Measurements from ENCODE around the gene PPIL1. TPM values are rescaled to one million over a fixed set of nuclear protein-coding genes. Genes with fewer than 3 reads are reported as not detected.

Gene PPIL1
- total and polyA plus RNA-seq, 7 donors, result 13.2 to 28.0 (median 17.4) TPM

DNA sequence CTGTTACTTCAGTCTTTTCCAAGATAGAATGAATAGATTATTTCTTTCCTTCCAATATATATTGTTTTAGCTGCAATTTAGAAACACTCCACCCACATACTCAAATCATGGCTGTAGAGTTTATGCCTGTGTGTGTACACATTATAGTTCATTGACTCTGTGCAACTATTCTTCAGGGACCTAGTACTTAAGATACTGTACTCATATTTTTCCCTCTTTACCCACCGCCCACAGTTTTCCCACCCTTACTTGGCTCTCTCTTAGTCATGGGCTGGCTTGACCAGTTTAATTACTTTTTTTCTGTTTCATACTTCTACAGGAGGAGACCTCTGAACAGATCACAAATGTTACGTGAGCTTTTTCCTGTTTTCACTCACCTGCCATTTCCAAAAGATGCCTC is 41.5 kb upstream of the PPIL1 start:
- TF ChIP-seq POLR2A (IDR thresholded peaks at IDR 0.05) (no peak), EP300 (IDR thresholded peaks at IDR 0.05) (no peak), POLR2AphosphoS5 (IDR thresholded peaks at IDR 0.05) (no peak), CTCF (IDR thresholded peaks at IDR 0.05) (no peak)
- Histone ChIP-seq H3K9me3 (no peaks in the 10 kb centered on the region), H3K4me1 (peaks cover 0 to 46% (median 41%) of the 10 kb centered on the region in 4 donors), H3K36me3 (peaks cover 0 to 74% (median 24%) of the 10 kb centered on the region in 4 donors), H3K27ac (peak overlapping the region in 2 of 4 donors; percentile 76 to 79), H3K27me3 (no peaks in the 10 kb centered on the region), H3K4me3 (no peak overlapping the region)
- WGBS, 2 donors, result 83 to 90% methylated on average over 2 of the region's 2 CpGs
- DNase-seq, result no peak
- intact Hi-C loops (cut with DNase I), result no loop called here

DNA sequence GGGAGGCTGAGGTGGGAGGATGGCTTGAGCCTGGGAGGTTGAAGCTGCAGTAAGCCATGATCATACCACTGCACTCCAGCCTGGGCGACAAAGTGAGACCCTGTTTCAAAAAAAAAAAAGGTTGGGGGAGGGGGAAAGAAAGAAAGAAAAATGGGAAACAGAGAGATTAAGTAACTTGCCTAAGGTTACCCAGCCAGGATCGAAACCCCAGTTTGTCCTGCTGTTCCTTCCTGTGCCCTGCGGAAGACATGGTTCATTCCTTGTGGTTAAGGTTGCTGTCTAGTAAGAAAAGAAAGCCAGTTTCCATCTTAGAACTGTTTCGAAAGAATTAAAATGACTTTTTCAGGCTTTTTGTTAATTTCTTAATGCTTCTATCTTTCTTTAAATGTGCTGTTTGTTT is 41.0 kb upstream of the PPIL1 start:
- TF ChIP-seq POLR2AphosphoS5 (IDR thresholded peaks at IDR 0.05) (no peak), POLR2A (IDR thresholded peaks at IDR 0.05) (no peak), EP300 (IDR thresholded peaks at IDR 0.05) (no peak), CTCF (IDR thresholded peaks at IDR 0.05) (no peak)
- Histone ChIP-seq H3K36me3 (peaks cover 0 to 71% (median 24%) of the 10 kb centered on the region in 4 donors), H3K9me3 (no peaks in the 10 kb centered on the region), H3K4me1 (peaks cover 0 to 46% (median 41%) of the 10 kb centered on the region in 4 donors), H3K27me3 (no peaks in the 10 kb centered on the region), H3K4me3 (no peak overlapping the region), H3K27ac (peak overlapping the region in 1 of 4 donors; percentile 79)
- intact Hi-C loops (cut with DNase I), result no loop called here
- no peak for DNase-seq
- WGBS, 2 donors, result 92 to 95% methylated on average over 4 of the region's 4 CpGs

- TF ChIP-seq POLR2AphosphoS5 (IDR thresholded peaks at IDR 0.05) (no peak), EP300 (IDR thresholded peaks at IDR 0.05) (no peak), POLR2A (IDR thresholded peaks at IDR 0.05) (no peak), CTCF (IDR thresholded peaks at IDR 0.05) (no peak)
- H3K4me1 ChIP-seq, result peaks cover 0 to 35% (median 32%) of the 10 kb centered on the region in 4 donors
- H3K27ac ChIP-seq, result no peak overlapping the region
- no peak for DNase-seq
- H3K4me3 ChIP-seq, result no peak overlapping the region
- intact Hi-C loops (cut with DNase I), result no loop called here
- no peaks in the 10 kb centered on the region for H3K9me3 ChIP-seq
- WGBS, 2 donors, result 47 to 67% methylated on average over 10 of the region's 10 CpGs
- no peaks in the 10 kb centered on the region for H3K27me3 ChIP-seq
- H3K36me3 ChIP-seq, result peaks cover 0 to 58% (median 24%) of the 10 kb centered on the region in 4 donors
These were observed 39.7 kb upstream of the PPIL1 start for GRCh38 chr6:36914227-36914794.

DNA sequence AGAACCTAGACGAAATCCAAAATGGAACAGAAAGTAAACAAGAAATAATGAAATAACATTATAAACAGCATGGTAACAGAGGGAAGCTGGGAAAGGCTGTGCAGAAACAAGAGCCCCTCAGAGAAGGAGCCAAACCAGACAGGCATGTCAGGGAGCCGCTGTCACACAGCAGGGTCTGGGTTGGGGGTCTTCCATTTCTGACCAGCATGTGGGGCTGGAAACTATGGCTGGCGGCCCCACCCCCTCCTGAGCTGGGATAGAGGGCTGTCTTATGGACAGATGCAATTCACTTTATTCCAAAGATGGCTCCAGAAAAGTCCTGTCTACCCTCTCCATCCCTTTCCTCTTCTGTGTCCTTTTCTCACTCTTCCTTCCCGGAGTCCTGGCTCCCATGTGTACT is 38.5 kb upstream of the PPIL1 start:
- Histone ChIP-seq H3K27me3 (no peaks in the 10 kb centered on the region), H3K27ac (no peak overlapping the region), H3K4me3 (no peak overlapping the region), H3K9me3 (no peaks in the 10 kb centered on the region), H3K36me3 (peaks cover 0 to 52% (median 24%) of the 10 kb centered on the region in 4 donors), H3K4me1 (peaks cover 0 to 31% (median 24%) of the 10 kb centered on the region in 4 donors)
- no peak for DNase-seq
- no peak for TF ChIP-seq EP300 (IDR thresholded peaks at IDR 0.05)
- TF ChIP-seq POLR2AphosphoS5 (IDR thresholded peaks at IDR 0.05), result no peak
- TF ChIP-seq POLR2A (IDR thresholded peaks at IDR 0.05), result no peak
- no peak for TF ChIP-seq CTCF (IDR thresholded peaks at IDR 0.05)
- intact Hi-C loops (cut with DNase I), result no loop called here
- 76% methylated on average over 4 of the region's 4 CpGs for WGBS, 2 donors

DNA sequence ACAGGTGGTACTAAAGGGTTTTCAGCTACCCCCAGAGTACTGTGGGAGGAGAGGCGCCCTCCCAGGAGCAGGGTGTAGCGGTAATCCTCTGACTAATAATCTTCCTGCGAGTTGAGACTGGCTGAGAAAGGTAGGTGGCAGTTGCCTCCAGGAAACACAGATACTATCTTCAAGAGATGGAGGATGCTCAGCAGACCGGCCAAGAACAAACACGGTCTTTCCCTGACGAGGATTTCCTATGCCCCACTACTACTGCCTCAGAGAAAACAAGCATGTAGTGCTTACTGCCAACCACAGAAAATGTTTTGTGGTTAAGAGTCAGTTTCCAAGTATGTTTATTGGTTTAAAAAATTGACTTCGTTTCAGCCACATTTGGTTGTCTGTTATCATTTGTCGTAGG is 38.0 kb upstream of the PPIL1 start:
- no peak for DNase-seq
- intact Hi-C loops (cut with DNase I), result no loop called here
- 48 to 78% methylated on average over 8 of the region's 8 CpGs for WGBS, 2 donors
- H3K4me3 ChIP-seq, result no peak overlapping the region
- no peaks in the 10 kb centered on the region for H3K9me3 ChIP-seq
- TF ChIP-seq POLR2A (IDR thresholded peaks at IDR 0.05) (no peak), EP300 (IDR thresholded peaks at IDR 0.05) (no peak), POLR2AphosphoS5 (IDR thresholded peaks at IDR 0.05) (no peak), CTCF (IDR thresholded peaks at IDR 0.05) (no peak)
- H3K27ac ChIP-seq, result no peak overlapping the region
- peaks cover 0 to 52% (median 24%) of the 10 kb centered on the region in 4 donors for H3K36me3 ChIP-seq
- peaks cover 0 to 32% (median 24%) of the 10 kb centered on the region in 4 donors for H3K4me1 ChIP-seq
- no peaks in the 10 kb centered on the region for H3K27me3 ChIP-seq

All from sigmoid colon (tissue), 7 donors.